Neural cell (in vitro differentiated cells): ENCODE data around the gene TUBA4B. TPM values are rescaled to one million over a fixed set of nuclear protein-coding genes. Genes with fewer than 3 reads are reported as not detected.

ENCODE experiments used
- H2AFZ ChIP-seq: fragments of 200-600, 300-800 bp; sonication (generic), shearing (Covaris generic); 2 replicates; pipeline ENCODE4 v1.6.0; 2014; ENCODE audit warnings: low read depth, mild to moderate bottlenecking, antibody characterized with exemption, low read length, moderate library complexity
- H3F3A ChIP-seq: fragments of 200-600 bp; shearing (Covaris generic); 2 replicates; pipeline ENCODE4 v1.6.1; 2016; ENCODE audit warnings: mild to moderate bottlenecking, moderate library complexity, mixed read lengths, antibody characterized with exemption, low read length; ENCODE audit not compliant: insufficient read depth, poor library complexity, severe bottlenecking
- H3K27ac ChIP-seq: fragments of 200-600, 300-800 bp; sonication (generic), shearing (Covaris generic); 2 replicates; pipeline ENCODE4 v1.5.1; 2014; ENCODE audit warnings: mild to moderate bottlenecking, low read length, moderate library complexity
- H3K27me3 ChIP-seq: fragments of 300-800, 200-600 bp; sonication (generic), shearing (Covaris generic); 2 replicates; pipeline ENCODE4 v1.6.0; 2014; ENCODE audit warnings: mild to moderate bottlenecking, low read depth, low read length, moderate library complexity; ENCODE audit not compliant: insufficient read depth
- H3K36me3 ChIP-seq: fragments of 300-800, 200-600 bp; sonication (generic), shearing (Covaris generic); 2 replicates; pipeline ENCODE4 v1.5.1; 2014; ENCODE audit warnings: mild to moderate bottlenecking, antibody characterized with exemption, low read length, moderate library complexity; ENCODE audit not compliant: insufficient read depth
- H3K4me2 ChIP-seq: fragments of 300-800, 200-600 bp; sonication (generic), shearing (Covaris generic); 2 replicates; pipeline ENCODE4 v1.6.0; 2014; ENCODE audit warnings: mild to moderate bottlenecking, low read length
- H3K4me3 ChIP-seq: fragments of 300-800, 200-600 bp; sonication (generic), shearing (Covaris generic); 2 replicates; pipeline ENCODE4 v1.5.1; 2014; ENCODE audit warnings: mild to moderate bottlenecking, low read length, moderate library complexity
- H3K79me2 ChIP-seq: fragments of 200-600 bp; shearing (Covaris generic); replicated peaks from 2 replicates; pipeline ENCODE4 v1.6.0; 2014; ENCODE audit warnings: mild to moderate bottlenecking, low read length, moderate library complexity; ENCODE audit not compliant: insufficient read depth
- H3K9ac ChIP-seq: fragments of 300-800, 200-600 bp; sonication (generic), shearing (Covaris generic); 2 replicates; pipeline ENCODE4 v1.6.1; 2016; ENCODE audit warnings: mild to moderate bottlenecking, low read length, mixed read lengths
- H3K9me2 ChIP-seq: fragments of 200-600 bp; shearing (Covaris generic); 2 replicates; pipeline ENCODE4 v1.6.1; 2016; ENCODE audit warnings: mild to moderate bottlenecking, low read length, mixed read lengths; ENCODE audit not compliant: insufficient read depth
- H3K9me3 ChIP-seq: fragments of 200-600, 300-800 bp; sonication (generic), shearing (Covaris generic); 2 replicates; pipeline ENCODE4 v1.6.1; 2016; ENCODE audit warnings: mild to moderate bottlenecking, mixed run types, low read length, moderate library complexity, mixed read lengths
- H4K20me1 ChIP-seq: fragments of 200-600 bp; shearing (Covaris generic); 2 replicates; pipeline ENCODE4 v1.6.1; 2016; ENCODE audit warnings: mild to moderate bottlenecking, mixed run types; ENCODE audit not compliant: insufficient read depth
- CTCF ChIP-seq: fragments of 450-650 bp; IDR thresholded peaks from 2 replicates; pipeline ENCODE4 v1.5.1; 2014; ENCODE audit warnings: antibody characterized with exemption, mild to moderate bottlenecking, moderate library complexity; ENCODE audit not compliant: poor library complexity, severe bottlenecking
- EP300 ChIP-seq: fragments of 450-650 bp; conservative IDR thresholded peaks from 2 replicates; pipeline ENCODE4 v1.6.1; 2014; ENCODE audit warnings: antibody characterized with exemption, mild to moderate bottlenecking, moderate library complexity; ENCODE audit not compliant: poor library complexity, severe bottlenecking
- EZH2 ChIP-seq: fragments of 200-600, 300-800 bp; shearing (Covaris generic), sonication (generic); IDR thresholded peaks from 2 replicates; pipeline ENCODE4 v1.6.1; 2014; ENCODE audit warnings: antibody characterized with exemption, low read length, borderline replicate concordance, mild to moderate bottlenecking; ENCODE audit not compliant: insufficient read depth, poor library complexity, severe bottlenecking
- MXI1 ChIP-seq: fragments of 450-650 bp; conservative IDR thresholded peaks from 2 replicates; pipeline ENCODE4 v1.6.1; 2014; ENCODE audit warnings: antibody characterized with exemption, mild to moderate bottlenecking; ENCODE audit not compliant: poor library complexity, severe bottlenecking
- POLR2AphosphoS5 ChIP-seq: IDR thresholded peaks from 2 replicates; pipeline ENCODE4 v1.6.1; 2012
- RAD21 ChIP-seq: fragments of 450-650 bp; conservative IDR thresholded peaks from 2 replicates; pipeline ENCODE4 v1.6.1; 2014; ENCODE audit warnings: antibody characterized with exemption, mild to moderate bottlenecking, moderate library complexity
- SMC3 ChIP-seq: fragments of 450-650 bp; conservative IDR thresholded peaks from 2 replicates; pipeline ENCODE4 v1.6.1; 2014; ENCODE audit warnings: antibody characterized with exemption, mild to moderate bottlenecking, moderate library complexity; ENCODE audit not compliant: poor library complexity
- TAF1 ChIP-seq: IDR thresholded peaks from 2 replicates; pipeline ENCODE4 v1.6.1; 2012; ENCODE audit warnings: low read depth
- polyA plus RNA-seq: library from polyadenylated mRNA; depleted of rRNA; stranded (reverse); fragments of >200 nt; gene quantifications from 2 replicates; pipeline ENCODE4 v1.2.3, GENCODE V29; 2014
- TF ChIP-seq, protein P1 (sequence below): IDR thresholded peaks from 2 replicates; pipeline ENCODE4 v1.6.1; 2012; ENCODE audit warnings: borderline replicate concordance

The TUBA4B gene
- polyA plus RNA-seq, 1 donor from 2014 or later, result not detected

DNA sequence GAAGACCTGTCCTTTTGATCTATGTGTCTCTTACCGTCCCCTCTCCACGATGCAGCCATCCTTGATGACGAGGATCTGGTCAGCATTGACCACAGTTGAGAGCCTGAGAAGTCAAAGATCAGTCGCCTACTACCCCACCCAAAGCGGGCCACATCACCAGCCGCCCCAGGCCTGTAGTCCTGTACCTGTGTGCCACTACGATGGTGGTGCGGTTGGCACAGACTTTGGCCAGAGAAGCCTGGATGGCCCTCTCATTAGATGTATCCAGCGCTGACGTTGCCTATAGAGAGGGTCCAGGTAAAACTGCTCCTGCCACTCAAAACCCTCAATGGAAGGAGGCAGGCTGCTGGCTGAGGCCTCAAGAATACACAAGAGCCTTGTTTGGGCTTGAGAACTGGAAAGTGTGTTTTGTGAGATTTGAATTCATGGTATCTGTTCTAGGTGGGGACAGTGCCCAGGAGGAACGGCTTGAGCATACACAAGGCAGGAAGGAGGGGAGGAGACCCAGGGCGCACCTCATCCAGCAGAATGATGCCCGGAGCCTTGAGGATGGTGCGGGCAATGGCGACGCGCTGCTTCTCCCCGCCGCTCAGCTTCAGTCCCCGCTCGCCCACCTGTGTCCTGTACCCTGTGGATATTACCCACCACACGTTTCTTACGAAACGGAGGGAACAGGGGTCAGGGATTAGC is 42.7 kb upstream of the TUBA4B start:
- H3K4me3 ChIP-seq, result no peak overlapping the region
- no peaks in the 10 kb centered on the region for H3K9me2 ChIP-seq
- H3K9me3 ChIP-seq, result no peaks in the 10 kb centered on the region
- H3K27me3 ChIP-seq, result no peaks in the 10 kb centered on the region
- H3K79me2 ChIP-seq, result no peaks in the 10 kb centered on the region
- H3K27ac ChIP-seq, result no peak overlapping the region
- H3K4me2 ChIP-seq, result no peak overlapping the region
- no peaks in the 10 kb centered on the region for H3F3A ChIP-seq
- H3K36me3 ChIP-seq, result no peaks in the 10 kb centered on the region
- no peaks in the 10 kb centered on the region for H4K20me1 ChIP-seq
- TF ChIP-seq EP300 (no peak), POLR2AphosphoS5 (no peak)
- H3K9ac ChIP-seq, result no peak overlapping the region
- no peak overlapping the region for H2AFZ ChIP-seq

DNA sequence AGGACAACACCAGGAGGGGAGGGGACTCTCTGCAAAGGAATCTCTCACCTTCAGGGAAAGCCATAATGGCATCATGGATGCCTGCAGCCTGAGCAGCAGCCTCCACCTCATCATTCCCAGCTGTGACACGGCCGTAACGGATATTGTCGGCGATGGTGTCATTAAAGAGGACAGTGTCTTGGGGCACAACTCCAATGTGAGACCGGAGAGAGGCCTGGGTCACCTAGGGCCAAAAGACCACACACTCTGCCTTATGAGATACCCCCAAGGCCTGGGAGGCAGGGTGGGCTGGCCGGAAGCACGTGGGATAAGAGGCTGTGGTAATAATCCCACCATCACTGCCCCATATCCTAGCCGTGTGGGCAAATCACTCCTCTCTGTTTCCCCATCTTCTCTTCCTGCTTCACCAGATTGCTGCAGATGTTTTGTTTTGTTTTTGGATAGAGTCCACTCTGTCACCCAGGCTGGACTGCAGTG is 42.1 kb upstream of the TUBA4B start:
- TF ChIP-seq CTCF, result no peak
- no peak for TF ChIP-seq SMC3
- no peak for TF ChIP-seq EP300
- no peak for TF ChIP-seq MXI1
- TF ChIP-seq TAF1, result no peak
- no peak for TF ChIP-seq RAD21
- TF ChIP-seq, protein P1, sequence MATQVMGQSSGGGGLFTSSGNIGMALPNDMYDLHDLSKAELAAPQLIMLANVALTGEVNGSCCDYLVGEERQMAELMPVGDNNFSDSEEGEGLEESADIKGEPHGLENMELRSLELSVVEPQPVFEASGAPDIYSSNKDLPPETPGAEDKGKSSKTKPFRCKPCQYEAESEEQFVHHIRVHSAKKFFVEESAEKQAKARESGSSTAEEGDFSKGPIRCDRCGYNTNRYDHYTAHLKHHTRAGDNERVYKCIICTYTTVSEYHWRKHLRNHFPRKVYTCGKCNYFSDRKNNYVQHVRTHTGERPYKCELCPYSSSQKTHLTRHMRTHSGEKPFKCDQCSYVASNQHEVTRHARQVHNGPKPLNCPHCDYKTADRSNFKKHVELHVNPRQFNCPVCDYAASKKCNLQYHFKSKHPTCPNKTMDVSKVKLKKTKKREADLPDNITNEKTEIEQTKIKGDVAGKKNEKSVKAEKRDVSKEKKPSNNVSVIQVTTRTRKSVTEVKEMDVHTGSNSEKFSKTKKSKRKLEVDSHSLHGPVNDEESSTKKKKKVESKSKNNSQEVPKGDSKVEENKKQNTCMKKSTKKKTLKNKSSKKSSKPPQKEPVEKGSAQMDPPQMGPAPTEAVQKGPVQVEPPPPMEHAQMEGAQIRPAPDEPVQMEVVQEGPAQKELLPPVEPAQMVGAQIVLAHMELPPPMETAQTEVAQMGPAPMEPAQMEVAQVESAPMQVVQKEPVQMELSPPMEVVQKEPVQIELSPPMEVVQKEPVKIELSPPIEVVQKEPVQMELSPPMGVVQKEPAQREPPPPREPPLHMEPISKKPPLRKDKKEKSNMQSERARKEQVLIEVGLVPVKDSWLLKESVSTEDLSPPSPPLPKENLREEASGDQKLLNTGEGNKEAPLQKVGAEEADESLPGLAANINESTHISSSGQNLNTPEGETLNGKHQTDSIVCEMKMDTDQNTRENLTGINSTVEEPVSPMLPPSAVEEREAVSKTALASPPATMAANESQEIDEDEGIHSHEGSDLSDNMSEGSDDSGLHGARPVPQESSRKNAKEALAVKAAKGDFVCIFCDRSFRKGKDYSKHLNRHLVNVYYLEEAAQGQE, result no peak
- TF ChIP-seq EZH2, result no peak
- TF ChIP-seq POLR2AphosphoS5, result no peak
- H2AFZ ChIP-seq, result no peak overlapping the region

More for the DNA sequence above, 42.1 kb upstream of the TUBA4B start:
- Histone ChIP-seq H3K27me3 (no peaks in the 10 kb centered on the region), H3K9me3 (no peaks in the 10 kb centered on the region), H3K4me3 (no peak overlapping the region), H3K9me2 (no peaks in the 10 kb centered on the region), H4K20me1 (no peaks in the 10 kb centered on the region), H3K36me3 (no peaks in the 10 kb centered on the region), H3F3A (no peaks in the 10 kb centered on the region), H3K9ac (no peak overlapping the region), H3K27ac (no peak overlapping the region), H3K79me2 (no peaks in the 10 kb centered on the region), H3K4me2 (no peak overlapping the region)
